Measurements from ENCODE around the gene THSD1. TPM values are rescaled to one million over a fixed set of nuclear protein-coding genes. Genes with fewer than 3 reads are reported as not detected.
"Not testable (repeated sequence)": the region's sequence is repeated elsewhere in the genome, so short reads cannot be mapped to it uniquely, and the experiment has no call there.

The THSD1 gene
- total RNA-seq, 2 experiments from 2014 or later, result 0.28 TPM; not detected in 1

GRCh38 chr13:52414051-52414450, 8.1 kb upstream of the THSD1 start:
- H2AFZ ChIP-seq (ENCODE audit: low read length), result no peak overlapping the region
- no peak for DNase-seq (ENCODE audit: low spot score)
- no peak overlapping the region for H3K27ac ChIP-seq (ENCODE audit: low read depth, low read length, poor library complexity, severe bottlenecking)
- TF ChIP-seq EZH2phosphoT487 (IDR thresholded peaks at IDR 0.05; ENCODE audit: borderline replicate concordance, low read depth, low read length) (no peak), CTCF (conservative IDR thresholded peaks at IDR 0.05; ENCODE audit: low read length) (no peak)
- H3K4me1 ChIP-seq (ENCODE audit: insufficient read depth, low read length, poor library complexity, severe bottlenecking), result no peaks in the 10 kb centered on the region
- no TSS peak for BruUV-seq (replicated peaks)
- CTCF ChIA-PET (ENCODE audit: unreplicated experiment), result no interaction called here
- H3K4me3 ChIP-seq (ENCODE audit: low read depth, low read length, poor library complexity, severe bottlenecking), result no peak overlapping the region
- H3K4me2 ChIP-seq (ENCODE audit: low read length), result no peak overlapping the region
- peaks cover 9% of the 10 kb centered on the region; the same call in 1 of the 2 replicates for H3K36me3 ChIP-seq (ENCODE audit: insufficient read depth, low read length)
- H3K9me3 ChIP-seq (ENCODE audit: low read length), result no peaks in the 10 kb centered on the region
- POLR2A ChIA-PET, result no interaction called here
- no peaks in the 10 kb centered on the region for H4K20me1 ChIP-seq (ENCODE audit: insufficient read depth, low read length)
- intact Hi-C loops (cut with micrococcal nuclease; ENCODE audit: unreplicated experiment), result no loop called here
- H3K79me2 ChIP-seq (ENCODE audit: insufficient read depth, low read depth, low read length), result no peaks in the 10 kb centered on the region
- no peaks in the 10 kb centered on the region for H3K9me2 ChIP-seq (ENCODE audit: insufficient read depth, low read length)

- H3K4me3 ChIP-seq (ENCODE audit: low read depth, low read length, poor library complexity, severe bottlenecking), result no peak overlapping the region
- H2AFZ ChIP-seq (ENCODE audit: low read length), result no peak overlapping the region
- H3K9me2 ChIP-seq (ENCODE audit: insufficient read depth, low read length), result no peaks in the 10 kb centered on the region
- POLR2A ChIA-PET, result no interaction called here
- no peak overlapping the region for H3K4me2 ChIP-seq (ENCODE audit: low read length)
- no peaks in the 10 kb centered on the region for H3K9me3 ChIP-seq (ENCODE audit: low read length)
- no peak for TF ChIP-seq CTCF (conservative IDR thresholded peaks at IDR 0.05; ENCODE audit: low read length)
- no peaks in the 10 kb centered on the region for H3K4me1 ChIP-seq (ENCODE audit: insufficient read depth, low read length, poor library complexity, severe bottlenecking)
- no peak for DNase-seq (ENCODE audit: low spot score)
- no TSS peak for BruUV-seq (replicated peaks)
- H3K79me2 ChIP-seq (ENCODE audit: insufficient read depth, low read depth, low read length), result no peaks in the 10 kb centered on the region
- intact Hi-C loops (cut with micrococcal nuclease; ENCODE audit: unreplicated experiment), result no loop called here
- no peaks in the 10 kb centered on the region for H4K20me1 ChIP-seq (ENCODE audit: insufficient read depth, low read length)
- H3K27ac ChIP-seq (ENCODE audit: low read depth, low read length, poor library complexity, severe bottlenecking), result no peak overlapping the region
- H3K36me3 ChIP-seq (ENCODE audit: insufficient read depth, low read length), result peaks cover 9% of the 10 kb centered on the region; the same call in 1 of the 2 replicates
- CTCF ChIA-PET (ENCODE audit: unreplicated experiment), result no interaction called here
Observed at GRCh38 chr13:52412128-52412527, 6.2 kb upstream of the THSD1 start.

GRCh38 chr13:52411629-52412028, 5.7 kb upstream of the THSD1 start:
- Histone ChIP-seq H3K4me1 (ENCODE audit: insufficient read depth, low read length, poor library complexity, severe bottlenecking) (no peaks in the 10 kb centered on the region), H3K9me2 (ENCODE audit: insufficient read depth, low read length) (no peaks in the 10 kb centered on the region), H3K27ac (ENCODE audit: low read depth, low read length, poor library complexity, severe bottlenecking) (no peak overlapping the region), H2AFZ (ENCODE audit: low read length) (no peak overlapping the region), H3K79me2 (ENCODE audit: insufficient read depth, low read depth, low read length) (no peaks in the 10 kb centered on the region), H3K9me3 (ENCODE audit: low read length) (no peaks in the 10 kb centered on the region), H3K4me2 (ENCODE audit: low read length) (no peak overlapping the region), H4K20me1 (ENCODE audit: insufficient read depth, low read length) (no peaks in the 10 kb centered on the region), H3K4me3 (ENCODE audit: low read depth, low read length, poor library complexity, severe bottlenecking) (no peak overlapping the region), H3K36me3 (ENCODE audit: insufficient read depth, low read length) (peaks cover 9% of the 10 kb centered on the region; the same call in 1 of the 2 replicates)
- POLR2A ChIA-PET, result no interaction called here
- CTCF ChIA-PET (ENCODE audit: unreplicated experiment), result no interaction called here
- intact Hi-C loops (cut with micrococcal nuclease; ENCODE audit: unreplicated experiment), result no loop called here
- no peak for TF ChIP-seq EZH2phosphoT487 (IDR thresholded peaks at IDR 0.05; ENCODE audit: borderline replicate concordance, low read depth, low read length)
- no TSS peak for BruUV-seq (replicated peaks)
- DNase-seq (ENCODE audit: low spot score), result no peak

GRCh38 chr13:52408071-52408658, 2.2 kb upstream of the THSD1 start:
- H3K9me2 ChIP-seq (ENCODE audit: insufficient read depth, low read length); H3K79me2 ChIP-seq (ENCODE audit: insufficient read depth, low read depth, low read length); H3K27ac ChIP-seq (ENCODE audit: low read depth, low read length, poor library complexity, severe bottlenecking); H2AFZ ChIP-seq (ENCODE audit: low read length); H3K4me2 ChIP-seq (ENCODE audit: low read length); H4K20me1 ChIP-seq (ENCODE audit: insufficient read depth, low read length); intact Hi-C loops (cut with micrococcal nuclease; ENCODE audit: unreplicated experiment); POLR2A ChIA-PET; H3K9me3 ChIP-seq (ENCODE audit: low read length); H3K4me3 ChIP-seq (ENCODE audit: low read depth, low read length, poor library complexity, severe bottlenecking); DNase-seq (ENCODE audit: low spot score); BruUV-seq (replicated peaks); H3K4me1 ChIP-seq (ENCODE audit: insufficient read depth, low read length, poor library complexity, severe bottlenecking); H3K36me3 ChIP-seq (ENCODE audit: insufficient read depth, low read length); CTCF ChIA-PET (ENCODE audit: unreplicated experiment): not testable (repeated sequence)

GRCh38 chr13:52407436-52407835, 1.5 kb upstream of the THSD1 start:
- CTCF ChIA-PET (ENCODE audit: unreplicated experiment); H3K36me3 ChIP-seq (ENCODE audit: insufficient read depth, low read length); H4K20me1 ChIP-seq (ENCODE audit: insufficient read depth, low read length); H3K9me3 ChIP-seq (ENCODE audit: low read length); H3K4me3 ChIP-seq (ENCODE audit: low read depth, low read length, poor library complexity, severe bottlenecking); BruUV-seq (replicated peaks); DNase-seq (ENCODE audit: low spot score); H3K9me2 ChIP-seq (ENCODE audit: insufficient read depth, low read length); H3K4me2 ChIP-seq (ENCODE audit: low read length); H2AFZ ChIP-seq (ENCODE audit: low read length); intact Hi-C loops (cut with micrococcal nuclease; ENCODE audit: unreplicated experiment); H3K4me1 ChIP-seq (ENCODE audit: insufficient read depth, low read length, poor library complexity, severe bottlenecking); H3K27ac ChIP-seq (ENCODE audit: low read depth, low read length, poor library complexity, severe bottlenecking); H3K79me2 ChIP-seq (ENCODE audit: insufficient read depth, low read depth, low read length): not testable (repeated sequence)
- POLR2A ChIA-PET, result interaction anchor here (0.6 kb wide), 1 partner anchor 7 kb away, joined by 4 read pairs; no protein-coding TSS in a partner anchor
